ENCODE measurements around the gene SLC38A10.

- TF ChIP-seq CTCF (IDR thresholded peaks at IDR 0.05), result no peak
- no peak for TF ChIP-seq POLR2A (IDR thresholded peaks at IDR 0.05)
- no peak for TF ChIP-seq EP300 (IDR thresholded peaks at IDR 0.05)
Observed at GRCh38 chr17:81341516-81342268, 46.6 kb upstream of the SLC38A10 start.
